Measurements from ENCODE around the gene FAM83C. TPM values are rescaled to one million over a fixed set of nuclear protein-coding genes. Genes with fewer than 3 reads are reported as not detected.

Gene FAM83C
- total RNA-seq, 1 experiment from 2014 or later, result not detected

- ChIA-PET POLR2A (ENCODE audit: low non-redundant PET) (no interaction called here), CTCF (no interaction called here)
- Histone ChIP-seq H3K4me3 (ENCODE audit: low read depth, low read length, poor library complexity, severe bottlenecking) (no peak overlapping the region), H3K27me3 (replicated peaks; ENCODE audit: insufficient read depth, low read depth, low read length, poor library complexity) (no peaks in the 10 kb centered on the region), H3K4me1 (ENCODE audit: insufficient read depth, low read length, poor library complexity, severe bottlenecking) (no peaks in the 10 kb centered on the region), H3K9me3 (ENCODE audit: low read depth, low read length, poor library complexity, severe bottlenecking) (no peaks in the 10 kb centered on the region), H3K27ac (ENCODE audit: low read depth, low read length, poor library complexity, severe bottlenecking) (no peak overlapping the region), H3K36me3 (ENCODE audit: insufficient read depth, low read length, poor library complexity, severe bottlenecking) (no peaks in the 10 kb centered on the region)
- intact Hi-C loops (cut with micrococcal nuclease; ENCODE audit: unreplicated experiment), result no loop called here
- no peak for DNase-seq (ENCODE audit: low spot score)
- TF ChIP-seq EZH2 (IDR thresholded peaks at IDR 0.05; ENCODE audit: borderline replicate concordance, low read depth, low read length, poor library complexity, severe bottlenecking) (no peak), CTCF (conservative IDR thresholded peaks at IDR 0.05; ENCODE audit: low read depth, low read length) (no peak)
- no TSS peak for BruUV-seq (replicated peaks)
These were observed 36.5 kb upstream of the FAM83C start for GRCh38 chr20:35328689-35329088.

GRCh38 chr20:35328095-35328685, 36.0 kb upstream of the FAM83C start:
- no peaks in the 10 kb centered on the region for H3K27me3 ChIP-seq (replicated peaks; ENCODE audit: insufficient read depth, low read depth, low read length, poor library complexity)
- no peak for DNase-seq (ENCODE audit: low spot score)
- ChIA-PET POLR2A (ENCODE audit: low non-redundant PET) (no interaction called here), CTCF (no interaction called here)
- H3K4me1 ChIP-seq (ENCODE audit: insufficient read depth, low read length, poor library complexity, severe bottlenecking), result no peaks in the 10 kb centered on the region
- H3K27ac ChIP-seq (ENCODE audit: low read depth, low read length, poor library complexity, severe bottlenecking), result no peak overlapping the region
- no peaks in the 10 kb centered on the region for H3K9me3 ChIP-seq (ENCODE audit: low read depth, low read length, poor library complexity, severe bottlenecking)
- no TSS peak for BruUV-seq (replicated peaks)
- H3K36me3 ChIP-seq (ENCODE audit: insufficient read depth, low read length, poor library complexity, severe bottlenecking), result no peaks in the 10 kb centered on the region
- TF ChIP-seq EZH2 (IDR thresholded peaks at IDR 0.05; ENCODE audit: borderline replicate concordance, low read depth, low read length, poor library complexity, severe bottlenecking), result no peak
- no peak for TF ChIP-seq CTCF (conservative IDR thresholded peaks at IDR 0.05; ENCODE audit: low read depth, low read length)
- no peak overlapping the region for H3K4me3 ChIP-seq (ENCODE audit: low read depth, low read length, poor library complexity, severe bottlenecking)
- intact Hi-C loops (cut with micrococcal nuclease; ENCODE audit: unreplicated experiment), result no loop called here

- H3K27ac ChIP-seq (ENCODE audit: low read depth, low read length, poor library complexity, severe bottlenecking), result no peak overlapping the region
- no peak overlapping the region for H3K4me3 ChIP-seq (ENCODE audit: low read depth, low read length, poor library complexity, severe bottlenecking)
- no peak for DNase-seq (ENCODE audit: low spot score)
- CTCF ChIA-PET, result no interaction called here
- POLR2A ChIA-PET (ENCODE audit: low non-redundant PET), result no interaction called here
- H3K4me1 ChIP-seq (ENCODE audit: insufficient read depth, low read length, poor library complexity, severe bottlenecking), result no peaks in the 10 kb centered on the region
- H3K27me3 ChIP-seq (replicated peaks; ENCODE audit: insufficient read depth, low read depth, low read length, poor library complexity), result no peaks in the 10 kb centered on the region
- BruUV-seq (replicated peaks), result no TSS peak
- no peaks in the 10 kb centered on the region for H3K36me3 ChIP-seq (ENCODE audit: insufficient read depth, low read length, poor library complexity, severe bottlenecking)
- intact Hi-C loops (cut with micrococcal nuclease; ENCODE audit: unreplicated experiment), result no loop called here
- H3K9me3 ChIP-seq (ENCODE audit: low read depth, low read length, poor library complexity, severe bottlenecking), result no peaks in the 10 kb centered on the region
- no peak for TF ChIP-seq CTCF (conservative IDR thresholded peaks at IDR 0.05; ENCODE audit: low read depth, low read length)
These were observed 35.1 kb upstream of the FAM83C start for GRCh38 chr20:35327074-35327976.

Measured in A673 (cell line).